Stomach smooth muscle (tissue), 2 donors: ENCODE measurements around the gene C6orf15.
"Not testable (repeated sequence)": the region's sequence is repeated elsewhere in the genome, so short reads cannot be mapped to it uniquely, and the experiment has no call there.

ENCODE experiments used
- H3K27ac ChIP-seq: one replicate; pipeline ENCODE4 v1.7.0; 2013; ENCODE audit warnings: mild to moderate bottlenecking, low read length, inconsistent platforms
- H3K27me3 ChIP-seq, 2 donors: one replicate each; pipeline ENCODE4 v1.7.0; 2013; ENCODE audit warnings: low read length in 2 of 2; ENCODE audit not compliant: insufficient read depth in 2 of 2, control insufficient read depth in 1 of 2
- H3K36me3 ChIP-seq, 2 donors: one replicate each; pipeline ENCODE4 v1.7.0; 2013; ENCODE audit warnings: low read length in 2 of 2; ENCODE audit not compliant: control insufficient read depth in 2 of 2, insufficient read depth in 2 of 2
- H3K4me1 ChIP-seq: one replicate; pipeline ENCODE4 v1.7.0; 2013; ENCODE audit warnings: low read length; ENCODE audit not compliant: control insufficient read depth, insufficient read depth
- H3K4me3 ChIP-seq, 2 donors: one replicate each; pipeline ENCODE4 v1.7.0; 2013; ENCODE audit warnings: low read length in 2 of 2
- H3K9ac ChIP-seq, 2 donors: one replicate each; pipeline ENCODE4 v1.7.0; 2013; ENCODE audit warnings: low read length in 2 of 2, mild to moderate bottlenecking in 1 of 2
- H3K9me3 ChIP-seq, 2 donors: one replicate each; pipeline ENCODE4 v1.7.0; 2013; ENCODE audit warnings: low read length in 2 of 2; ENCODE audit not compliant: control insufficient read depth in 2 of 2
- donor health status: healthy.
- donor health status: Pancreatic carcinoma.

The C6orf15 gene

GRCh38 chr6:31067028-31067427 is 45.3 kb downstream of the C6orf15 start:
- not testable (repeated sequence) for H3K27ac ChIP-seq

DNA sequence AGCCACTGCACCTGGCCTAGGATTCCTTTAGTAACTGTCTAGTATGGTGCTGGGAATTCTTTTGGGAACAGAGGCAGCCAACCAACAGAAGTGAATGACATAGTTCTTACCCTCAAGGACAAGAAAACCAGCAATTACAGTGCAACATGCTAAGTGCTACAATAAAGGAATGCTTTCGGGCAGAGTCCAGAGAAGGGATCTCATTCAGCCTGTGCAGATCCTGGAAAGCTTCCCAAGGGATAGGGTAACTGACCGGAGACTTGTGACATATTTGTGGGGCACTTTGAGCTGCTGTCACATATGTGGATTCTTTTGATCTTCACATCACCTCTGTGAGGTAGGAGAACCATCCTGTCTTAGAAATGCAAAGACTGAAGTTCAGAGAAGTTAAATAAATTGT is 46.8 kb downstream of the C6orf15 start:
- H3K4me1 ChIP-seq = peaks cover 3% of the 10 kb centered on the region
- no peak overlapping the region for H3K4me3 ChIP-seq
- no peak overlapping the region for H3K27ac ChIP-seq
- no peaks in the 10 kb centered on the region for H3K9me3 ChIP-seq
- H3K36me3 ChIP-seq = no peaks in the 10 kb centered on the region
- peaks cover 3% of the 10 kb centered on the region in 2 donors for H3K27me3 ChIP-seq
- H3K9ac ChIP-seq = no peak overlapping the region

More at GRCh38 chr6:31067028-31067427, 45.3 kb downstream of the C6orf15 start:
- not testable (repeated sequence) for H3K4me3 ChIP-seq, H3K4me1 ChIP-seq, H3K9me3 ChIP-seq, H3K27me3 ChIP-seq, H3K36me3 ChIP-seq, H3K9ac ChIP-seq

DNA sequence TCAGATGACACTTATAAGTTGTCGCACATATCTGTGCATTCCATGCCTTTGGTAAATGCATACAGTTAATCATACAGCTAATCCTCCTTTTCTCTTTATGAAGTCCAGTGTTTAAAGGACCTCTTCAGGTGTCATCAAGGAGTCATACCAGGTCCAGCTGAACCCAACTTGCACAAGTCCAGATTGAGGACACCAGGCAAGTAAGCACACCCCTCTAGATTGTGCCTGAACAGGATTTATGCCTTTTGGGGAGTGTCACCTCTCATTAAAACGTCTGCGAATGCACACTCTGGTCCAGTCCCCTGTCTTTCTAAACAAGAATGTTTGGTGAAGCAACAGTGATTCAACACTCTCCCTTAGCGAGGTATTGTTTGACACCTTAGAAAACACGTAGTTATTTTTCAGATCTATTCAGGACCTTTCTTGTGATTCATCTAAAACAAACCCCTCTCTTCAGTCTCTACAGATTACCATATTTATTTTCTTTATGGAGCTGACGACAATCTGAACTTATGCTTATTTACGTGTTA is 48.4 kb downstream of the C6orf15 start:
- H3K27me3 ChIP-seq = peaks cover 3% of the 10 kb centered on the region in 2 donors
- no peaks in the 10 kb centered on the region for H3K36me3 ChIP-seq
- no peak overlapping the region for H3K4me3 ChIP-seq
- H3K27ac ChIP-seq = no peak overlapping the region
- no peaks in the 10 kb centered on the region for H3K9me3 ChIP-seq
- no peaks in the 10 kb centered on the region for H3K4me1 ChIP-seq
- no peak overlapping the region for H3K9ac ChIP-seq
